HEK293T (cell line): ENCODE measurements around the gene PFKL.

Experiments used
- ARNT ChIP-seq: fragments of 450-650 bp; IDR thresholded peaks from 2 replicates; pipeline ENCODE4 v1.6.1; 2017; ENCODE audit warnings: mild to moderate bottlenecking
- BHLHE40 ChIP-seq: fragments of 450-650 bp; IDR thresholded peaks from 2 replicates; pipeline ENCODE4 v1.6.1; 2016; ENCODE audit warnings: mild to moderate bottlenecking, moderate library complexity, borderline replicate concordance
- CTBP1 ChIP-seq: fragments of 450-650 bp; IDR thresholded peaks from 2 replicates; pipeline ENCODE4 v1.6.1; 2016; ENCODE audit warnings: borderline replicate concordance
- ELF4 ChIP-seq: fragments of 450-650 bp; IDR thresholded peaks from 2 replicates; pipeline ENCODE4 v1.6.1; 2017; ENCODE audit warnings: antibody characterized with exemption
- FOXA1 ChIP-seq: fragments of 450-650 bp; IDR thresholded peaks from 2 replicates; pipeline ENCODE4 v1.6.1; 2016; ENCODE audit warnings: mild to moderate bottlenecking
- FOXK2 ChIP-seq: fragments of 450-650 bp; IDR thresholded peaks from 2 replicates; pipeline ENCODE4 v1.6.1; 2016; ENCODE audit warnings: mild to moderate bottlenecking
- FOXM1 ChIP-seq: fragments of 450-650 bp; IDR thresholded peaks from 2 replicates; pipeline ENCODE4 v1.6.1; 2017; ENCODE audit warnings: mild to moderate bottlenecking, borderline replicate concordance
- HDGF ChIP-seq: fragments of 450-650 bp; IDR thresholded peaks from 2 replicates; pipeline ENCODE4 v1.6.1; 2017; ENCODE audit warnings: antibody characterized with exemption, borderline replicate concordance
- NFRKB ChIP-seq: fragments of 450-650 bp; IDR thresholded peaks from 2 replicates; pipeline ENCODE4 v1.6.1; 2016; ENCODE audit warnings: mild to moderate bottlenecking, moderate library complexity
- PKNOX1 ChIP-seq: fragments of 450-650 bp; IDR thresholded peaks from 2 replicates; pipeline ENCODE4 v1.6.1; 2016
- SP1 ChIP-seq: fragments of 450-650 bp; IDR thresholded peaks from 2 replicates; pipeline ENCODE4 v1.6.1; 2017
- TARDBP ChIP-seq: fragments of 450-650 bp; IDR thresholded peaks from 2 replicates; pipeline ENCODE4 v1.6.1; 2016
- ZNF384 ChIP-seq: fragments of 450-650 bp; IDR thresholded peaks from 2 replicates; pipeline ENCODE4 v1.6.1; 2016

GRCh38 chr21:44374601-44375280, 74.9 kb downstream of the PFKL start:
- TF ChIP-seq FOXM1, result no peak
- no peak for TF ChIP-seq ELF4
- TF ChIP-seq SP1, result no peak
- TF ChIP-seq FOXA1, result no peak
- no peak for TF ChIP-seq ARNT
- TF ChIP-seq FOXK2, result no peak
- TF ChIP-seq NFRKB, result no peak
- no peak for TF ChIP-seq PKNOX1
- no peak for TF ChIP-seq TARDBP
- TF ChIP-seq CTBP1, result no peak
- no peak for TF ChIP-seq HDGF
- TF ChIP-seq BHLHE40, result no peak
- no peak for TF ChIP-seq ZNF384
